GM19023 (cell line): ENCODE results near the gene FLNC.

Experiments used
- ATAC-seq: cut with Tn5 transposase; IDR thresholded peaks from one replicate; pipeline ENCODE4 v1.9.1; 2021; ENCODE audit warnings: mild to moderate bottlenecking, moderate library complexity; ENCODE audit not compliant: unreplicated experiment

FLNC gene

GRCh38 chr7:128829391-128830166 lies 627 bp upstream of the FLNC start:
- ATAC-seq = no peak

GRCh38 chr7:128831178-128831993 lies 1.2 kb downstream of the FLNC start:
- no peak for ATAC-seq

- no peak for ATAC-seq
Measured at GRCh38 chr7:128831994-128832879, 2.0 kb downstream of the FLNC start.

- ATAC-seq = no peak
Measured at GRCh38 chr7:128832880-128833147, 2.6 kb downstream of the FLNC start.

GRCh38 chr7:128833148-128833945 lies 3.1 kb downstream of the FLNC start:
- no peak for ATAC-seq

GRCh38 chr7:128833946-128834325 lies 3.7 kb downstream of the FLNC start:
- ATAC-seq = no peak

GRCh38 chr7:128835231-128835751 lies 5.1 kb downstream of the FLNC start:
- no peak for ATAC-seq

GRCh38 chr7:128835790-128836641 lies 5.8 kb downstream of the FLNC start:
- ATAC-seq = no peak

GRCh38 chr7:128836729-128837348 lies 6.6 kb downstream of the FLNC start:
- no peak for ATAC-seq

- ATAC-seq = no peak
Measured at GRCh38 chr7:128837521-128837921, 7.3 kb downstream of the FLNC start.

- no peak for ATAC-seq
Measured at GRCh38 chr7:128838109-128838779, 8.0 kb downstream of the FLNC start.

- ATAC-seq = no peak
Measured at GRCh38 chr7:128838981-128839731, 8.9 kb downstream of the FLNC start.

- ATAC-seq = no peak
Measured at GRCh38 chr7:128839751-128840177, 9.6 kb downstream of the FLNC start.

GRCh38 chr7:128840326-128841170 lies 10.3 kb downstream of the FLNC start:
- no peak for ATAC-seq

- no peak for ATAC-seq
Measured at GRCh38 chr7:128841171-128841690, 11.0 kb downstream of the FLNC start.

- ATAC-seq = no peak
Measured at GRCh38 chr7:128841921-128842673, 11.9 kb downstream of the FLNC start.
